Measurements from ENCODE around the gene CNBP. TPM values are rescaled to one million over a fixed set of nuclear protein-coding genes. Genes with fewer than 3 reads are reported as not detected.
A peak's percentile ranks its signal among the peaks of the same experiment; 100 is the strongest.
"Not testable (repeated sequence)": the region's sequence is repeated elsewhere in the genome, so short reads cannot be mapped to it uniquely, and the experiment has no call there.

Gene CNBP
- total and polyA plus RNA-seq, 10 of the 15 experiments (the other 5 are each of a cell fraction or from before 2014, with no cell fraction given) = 300 to 719 (median 439) TPM

- H3K36me3 ChIP-seq (ENCODE audit: control insufficient read depth in 2 of 2, insufficient read depth in 2 of 2, low read length in 1 of 2); DNase-seq (ENCODE audit: low read depth, low spot score); H3K4me1 ChIP-seq (ENCODE audit: control insufficient read depth, insufficient read depth, low read length); H4K20me1 ChIP-seq (ENCODE audit: control insufficient read depth, insufficient read depth); FAIRE-seq; H2AFZ ChIP-seq (ENCODE audit: control insufficient read depth, low read depth, low read length); BruUV-seq (replicated peaks); H3K9me3 ChIP-seq (replicated peaks; ENCODE audit: control insufficient read depth, insufficient read depth, low read length); ATAC-seq; in situ Hi-C loops (cut with MboI); H3K27me3 ChIP-seq (replicated peaks in 1 of 2; ENCODE audit: control insufficient read depth in 2 of 2, insufficient read depth in 2 of 2, low read length in 1 of 2): not testable (repeated sequence)
- peak overlapping the region; percentile 99 for H3K9ac ChIP-seq (ENCODE audit: control insufficient read depth, insufficient read depth, low read length)
- intact Hi-C loops (cut with micrococcal nuclease; ENCODE audit: unreplicated experiment) = loop anchor here (5.0 to 10.0 kb wide), 3 partner anchors 63 to 530 kb away; partner anchors contain the start of genes RAB43 and RPN1
- ChIA-PET POLR2A (interaction anchor here (0.6 to 1.3 kb wide), 6 partner anchors 10 to 132 kb away, joined by 3 to 6 read pairs (median 3); a partner anchor contains a TSS), CTCF (interaction anchor here (1.4 to 3.3 kb wide), 4 partner anchors 23 to 504 kb away, joined by 4 to 17 read pairs (median 8); no protein-coding TSS in a partner anchor), RAD21 (ENCODE audit: unreplicated experiment) (interaction anchor here (0.6 to 0.7 kb wide), 2 partner anchors 61 to 132 kb away, joined by 3 read pairs; no protein-coding TSS in a partner anchor), SMC1A (ENCODE audit: uncharacterized antibody, unreplicated experiment) (interaction anchor here (0.6 to 1.6 kb wide), 4 partner anchors 13 to 214 kb away, joined by 3 read pairs; no protein-coding TSS in a partner anchor)
- peak overlapping the region; percentile 97 for H3K4me3 ChIP-seq
- H3K4me2 ChIP-seq (ENCODE audit: control insufficient read depth, insufficient read depth) = peak overlapping the region; percentile 62
- peaks cover 58% of the 10 kb centered on the region for H3K79me2 ChIP-seq (ENCODE audit: control insufficient read depth, insufficient read depth, low read length)
- peak overlapping the region; percentile 97 for H3K27ac ChIP-seq (ENCODE audit: control insufficient read depth, insufficient read depth)
- WGBS (ENCODE audit: insufficient coverage, insufficient replicate concordance, low lambda C conversion rate, missing lambda C conversion rate) = 60% methylated on average over 20 of the region's 20 CpGs
- peak; percentile 79; the same call in 1 of the 2 replicates for TF ChIP-seq MLLT1 (IDR thresholded peaks at IDR 0.05)
These were observed 1.3 kb upstream of the CNBP start for GRCh38 chr3:129184784-129185542.

- H3K9ac ChIP-seq (ENCODE audit: control insufficient read depth, insufficient read depth, low read length) = peak overlapping the region; percentile 99
- no peaks in the 10 kb centered on the region; the same call in 2 of the 3 replicates for H3K9me3 ChIP-seq (replicated peaks; ENCODE audit: control insufficient read depth, insufficient read depth, low read length)
- peak overlapping the region; percentile 39 for H3K4me2 ChIP-seq (ENCODE audit: control insufficient read depth, insufficient read depth)
- WGBS (ENCODE audit: insufficient coverage, insufficient replicate concordance, low lambda C conversion rate, missing lambda C conversion rate) = 2% methylated on average over 5 of the region's 5 CpGs
- H3K79me2 ChIP-seq (ENCODE audit: control insufficient read depth, insufficient read depth, low read length) = peaks cover 64% of the 10 kb centered on the region
- H3K4me1 ChIP-seq (ENCODE audit: control insufficient read depth, insufficient read depth, low read length) = peaks cover 6% of the 10 kb centered on the region
- ChIA-PET CTCF (interaction anchor here (3.0 to 3.3 kb wide), 2 partner anchors 22 to 62 kb away, joined by 11 to 17 read pairs; no protein-coding TSS in a partner anchor), POLR2A (interaction anchor here (0.6 to 3.8 kb wide), 7 partner anchors 10 to 66 kb away, joined by 3 to 20 read pairs (median 5); partner anchors contain the start of genes COPG1 and RAB43), SMC1A (ENCODE audit: uncharacterized antibody, unreplicated experiment) (no interaction called here), RAD21 (ENCODE audit: unreplicated experiment) (interaction anchor here (1.3 kb wide), 1 partner anchor 65 kb away, joined by 3 read pairs; the partner anchor contains the start of gene COPG1)
- BruUV-seq (replicated peaks) = TSS peak; percentile 93
- no peak for DNase-seq (ENCODE audit: low read depth, low spot score)
- peak; percentile 9; the same call in 2 of the 3 replicates for ATAC-seq
- peaks cover 0 to 2% of the 10 kb centered on the region in 2 experiments; a peak in 1 of 4 replicates for H3K36me3 ChIP-seq (ENCODE audit: control insufficient read depth in 2 of 2, insufficient read depth in 2 of 2, low read length in 1 of 2)
- H3K27ac ChIP-seq (ENCODE audit: control insufficient read depth, insufficient read depth) = peak overlapping the region; percentile 97
- TF ChIP-seq ZBED1 (IDR thresholded peaks at IDR 0.05; ENCODE audit: borderline replicate concordance) = 0 out of 2 replicates have a peak, but pooled peaks have one; percentile 2
- TF ChIP-seq RCOR1 (conservative IDR thresholded peaks at IDR 0.05; ENCODE audit: low read depth, low read length) = no peak
- TF ChIP-seq HSF1 (IDR thresholded peaks at IDR 0.05; ENCODE audit: low read depth, low read length) = no peak
- TF ChIP-seq PKNOX1 (IDR thresholded peaks at IDR 0.05) = peak; percentile 44; the same call in 1 of the 2 replicates
- TF ChIP-seq FOXM1 (IDR thresholded peaks at IDR 0.05; ENCODE audit: low read depth, low read length) = 0 out of 2 replicates have a peak, but pooled peaks have one; percentile 43
- intact Hi-C loops (cut with micrococcal nuclease; ENCODE audit: unreplicated experiment) = loop anchor here (5.0 to 10.0 kb wide), 3 partner anchors 62 to 530 kb away; partner anchors contain the start of genes RAB43 and RPN1
- peak overlapping the region; percentile 97 for H3K4me3 ChIP-seq
- in situ Hi-C loops (cut with MboI) = no loop called here
- peak overlapping the region; percentile 76 for H2AFZ ChIP-seq (ENCODE audit: control insufficient read depth, low read depth, low read length)
- no peaks in the 10 kb centered on the region for H3K27me3 ChIP-seq (replicated peaks in 1 of 2; ENCODE audit: control insufficient read depth in 2 of 2, insufficient read depth in 2 of 2, low read length in 1 of 2)
- H4K20me1 ChIP-seq (ENCODE audit: control insufficient read depth, insufficient read depth) = peaks cover 8% of the 10 kb centered on the region; the same call in 1 of the 2 replicates
- FAIRE-seq = no peak
These were observed 631 bp upstream of the CNBP start for GRCh38 chr3:129184396-129184657.

All from GM12878 (cell line).